T-helper 2 cell treated with Interferon-gamma antibody and Interleukin-4, amounts not matched to agents 100 ng/mL and 5 ng/mL, for 36 hours (primary cell): Measurements from ENCODE around the gene HSFX1. TPM values are rescaled to one million over a fixed set of nuclear protein-coding genes. Genes with fewer than 3 reads are reported as not detected.

Experiments
- intact Hi-C: fragments of 100-400 bp; cut with micrococcal nuclease; formaldehyde crosslinking; loops from one replicate; pipeline ENCODE4 v1.15.1; 2023
- total RNA-seq: library from RNA; stranded (reverse); gene quantifications from 2 replicates; pipeline ENCODE4 v1.2.3, GENCODE V29; 2022

The HSFX1 gene
- total RNA-seq, 1 donor from 2014 or later, result 1.3 TPM

- intact Hi-C loops, result no loop called here
Observed at GRCh38 chrX:149804102-149804501, 30.2 kb downstream of the HSFX1 start.

GRCh38 chrX:149807747-149808458, 34.0 kb downstream of the HSFX1 start:
- intact Hi-C loops, result no loop called here

GRCh38 chrX:149818652-149819051, 44.8 kb downstream of the HSFX1 start:
- intact Hi-C loops, result no loop called here

- intact Hi-C loops, result no loop called here
Observed at GRCh38 chrX:149819371-149819770, 45.5 kb downstream of the HSFX1 start.

GRCh38 chrX:149825424-149825823, 51.6 kb downstream of the HSFX1 start:
- intact Hi-C loops, result no loop called here

Other genes starting within 250 kb of the HSFX1 start
- gene EOLA1, start 233.1 kb upstream of the HSFX1 start, total RNA-seq, result 32.2 and 34.0 TPM in 2 replicates
- not detected in 2 replicates for gene HSFX3, start 224.1 kb upstream of the HSFX1 start, total RNA-seq
- gene MAGEA9B, start 186.6 kb upstream of the HSFX1 start, total RNA-seq, result not detected in 2 replicates
- 0.52 TPM in 1 of 2 replicates, not detected in the other for gene HSFX2, start 178.8 kb upstream of the HSFX1 start, total RNA-seq
- 16.6 and 18.6 TPM in 2 replicates for gene TMEM185A, start 142.3 kb upstream of the HSFX1 start, total RNA-seq
- gene MAGEA11, start 62.0 kb upstream of the HSFX1 start, total RNA-seq, result not detected in 2 replicates
- not detected in 2 replicates for gene MAGEA9, start 7.9 kb downstream of the HSFX1 start, total RNA-seq
- gene MAGEA8, start 107.1 kb downstream of the HSFX1 start, total RNA-seq, result not detected in 2 replicates
- 0.20 TPM in 1 of 2 replicates, not detected in the other for gene HSFX4, start 155.5 kb downstream of the HSFX1 start, total RNA-seq
- 50.4 and 51.7 TPM in 2 replicates for gene EOLA2, start 164.4 kb downstream of the HSFX1 start, total RNA-seq